ENCODE results near the gene CDK15. TPM values are rescaled to one million over a fixed set of nuclear protein-coding genes. Genes with fewer than 3 reads are reported as not detected.

The CDK15 gene
- total RNA-seq, 1 experiment from 2014 or later, result 4.8 TPM

DNA sequence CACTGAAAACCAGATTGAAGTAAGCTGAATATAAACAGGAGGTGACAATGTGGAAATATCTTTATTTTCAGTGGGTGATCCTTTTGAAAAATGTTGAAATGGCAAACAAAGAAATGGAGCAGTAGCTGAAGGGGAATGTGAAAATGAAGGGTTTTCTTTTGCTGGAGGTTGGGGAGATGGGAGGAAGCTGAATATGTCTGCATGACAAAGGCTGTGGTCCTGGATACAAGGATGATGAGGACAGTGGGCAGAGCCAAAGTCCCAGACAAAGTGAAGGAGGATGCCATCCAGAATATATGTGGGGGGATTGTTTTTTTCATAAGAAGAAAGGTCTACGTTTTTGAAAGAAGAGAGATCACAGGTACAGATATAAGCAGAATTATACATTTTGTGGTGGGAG, 32.3 kb upstream of the CDK15 start:
- peaks cover 47% of the 10 kb centered on the region for H3K4me1 ChIP-seq (ENCODE audit: control insufficient read depth, insufficient read depth, low read length)
- in situ Hi-C loops (cut with HindIII; ENCODE audit: low pct_unique_long_range_greater_than_20kb, low sequenced_read_pairs), result no loop called here
- no peak overlapping the region for H3K4me3 ChIP-seq (ENCODE audit: low read depth in 2 of 2, low read length in 2 of 2)
- ChIA-PET CTCF (no interaction called here), POLR2A (no interaction called here)
- BruUV-seq (replicated peaks), result no TSS peak
- ATAC-seq (no peak), DNase-seq (ENCODE audit: low read depth, low spot score) (no peak)
- TF ChIP-seq, protein P1, sequence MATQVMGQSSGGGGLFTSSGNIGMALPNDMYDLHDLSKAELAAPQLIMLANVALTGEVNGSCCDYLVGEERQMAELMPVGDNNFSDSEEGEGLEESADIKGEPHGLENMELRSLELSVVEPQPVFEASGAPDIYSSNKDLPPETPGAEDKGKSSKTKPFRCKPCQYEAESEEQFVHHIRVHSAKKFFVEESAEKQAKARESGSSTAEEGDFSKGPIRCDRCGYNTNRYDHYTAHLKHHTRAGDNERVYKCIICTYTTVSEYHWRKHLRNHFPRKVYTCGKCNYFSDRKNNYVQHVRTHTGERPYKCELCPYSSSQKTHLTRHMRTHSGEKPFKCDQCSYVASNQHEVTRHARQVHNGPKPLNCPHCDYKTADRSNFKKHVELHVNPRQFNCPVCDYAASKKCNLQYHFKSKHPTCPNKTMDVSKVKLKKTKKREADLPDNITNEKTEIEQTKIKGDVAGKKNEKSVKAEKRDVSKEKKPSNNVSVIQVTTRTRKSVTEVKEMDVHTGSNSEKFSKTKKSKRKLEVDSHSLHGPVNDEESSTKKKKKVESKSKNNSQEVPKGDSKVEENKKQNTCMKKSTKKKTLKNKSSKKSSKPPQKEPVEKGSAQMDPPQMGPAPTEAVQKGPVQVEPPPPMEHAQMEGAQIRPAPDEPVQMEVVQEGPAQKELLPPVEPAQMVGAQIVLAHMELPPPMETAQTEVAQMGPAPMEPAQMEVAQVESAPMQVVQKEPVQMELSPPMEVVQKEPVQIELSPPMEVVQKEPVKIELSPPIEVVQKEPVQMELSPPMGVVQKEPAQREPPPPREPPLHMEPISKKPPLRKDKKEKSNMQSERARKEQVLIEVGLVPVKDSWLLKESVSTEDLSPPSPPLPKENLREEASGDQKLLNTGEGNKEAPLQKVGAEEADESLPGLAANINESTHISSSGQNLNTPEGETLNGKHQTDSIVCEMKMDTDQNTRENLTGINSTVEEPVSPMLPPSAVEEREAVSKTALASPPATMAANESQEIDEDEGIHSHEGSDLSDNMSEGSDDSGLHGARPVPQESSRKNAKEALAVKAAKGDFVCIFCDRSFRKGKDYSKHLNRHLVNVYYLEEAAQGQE (IDR thresholded peaks at IDR 0.05; ENCODE audit: insufficient read depth in 1 of 2, low read depth in 2 of 2, low read length in 1 of 2), result no peak
- no peaks in the 10 kb centered on the region; the same call in 1 of the 2 replicates for H3K36me3 ChIP-seq (ENCODE audit: control insufficient read depth, insufficient read depth, low read length)
- no peaks in the 10 kb centered on the region for H3K9me3 ChIP-seq (ENCODE audit: control insufficient read depth, insufficient read depth, low read depth, low read length)
- intact Hi-C loops (cut with micrococcal nuclease; ENCODE audit: unreplicated experiment), result no loop called here
- H3K27ac ChIP-seq (ENCODE audit: low read length), result no peak overlapping the region
- H3K27me3 ChIP-seq (ENCODE audit: control insufficient read depth, insufficient read depth, low read length), result no peaks in the 10 kb centered on the region

DNA sequence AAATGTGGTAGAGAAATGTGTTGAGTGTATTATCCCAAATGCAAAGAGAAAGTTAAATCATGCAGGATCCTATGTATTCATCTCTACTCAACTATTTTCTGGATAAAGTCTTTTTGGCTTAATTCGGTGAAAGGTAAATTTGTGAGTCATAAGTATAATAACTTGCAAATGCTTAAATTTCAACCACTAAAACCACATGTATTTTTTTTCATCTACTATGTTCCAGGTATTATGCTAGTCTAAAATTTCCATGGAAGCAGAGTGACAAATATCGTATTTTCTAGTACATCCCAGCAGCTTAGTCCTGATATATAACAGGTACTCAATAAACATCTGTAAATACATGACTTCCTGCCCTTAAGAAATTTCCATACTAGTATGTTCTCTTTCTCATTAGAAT, 31.8 kb upstream of the CDK15 start:
- H3K4me1 ChIP-seq (ENCODE audit: control insufficient read depth, insufficient read depth, low read length), result peaks cover 44% of the 10 kb centered on the region
- no peaks in the 10 kb centered on the region for H3K27me3 ChIP-seq (ENCODE audit: control insufficient read depth, insufficient read depth, low read length)
- no peak overlapping the region for H3K4me3 ChIP-seq (ENCODE audit: low read depth in 2 of 2, low read length in 2 of 2)
- H3K36me3 ChIP-seq (ENCODE audit: control insufficient read depth, insufficient read depth, low read length), result no peaks in the 10 kb centered on the region; the same call in 1 of the 2 replicates
- intact Hi-C loops (cut with micrococcal nuclease; ENCODE audit: unreplicated experiment) (no loop called here), in situ Hi-C loops (cut with HindIII; ENCODE audit: low pct_unique_long_range_greater_than_20kb, low sequenced_read_pairs) (no loop called here)
- no peak overlapping the region for H3K27ac ChIP-seq (ENCODE audit: low read length)
- TF ChIP-seq, protein P1 (IDR thresholded peaks at IDR 0.05; ENCODE audit: insufficient read depth in 1 of 2, low read depth in 2 of 2, low read length in 1 of 2), result no peak
- TF ChIP-seq TCF7L2 (IDR thresholded peaks at IDR 0.05; ENCODE audit: low read depth, low read length) (no peak), SIN3A (IDR thresholded peaks at IDR 0.05; ENCODE audit: borderline replicate concordance, insufficient read depth, low read depth, low read length) (no peak), POLR2AphosphoS5 (IDR thresholded peaks at IDR 0.05; ENCODE audit: low read depth, low read length) (no peak)
- TF ChIP-seq, protein P2, sequence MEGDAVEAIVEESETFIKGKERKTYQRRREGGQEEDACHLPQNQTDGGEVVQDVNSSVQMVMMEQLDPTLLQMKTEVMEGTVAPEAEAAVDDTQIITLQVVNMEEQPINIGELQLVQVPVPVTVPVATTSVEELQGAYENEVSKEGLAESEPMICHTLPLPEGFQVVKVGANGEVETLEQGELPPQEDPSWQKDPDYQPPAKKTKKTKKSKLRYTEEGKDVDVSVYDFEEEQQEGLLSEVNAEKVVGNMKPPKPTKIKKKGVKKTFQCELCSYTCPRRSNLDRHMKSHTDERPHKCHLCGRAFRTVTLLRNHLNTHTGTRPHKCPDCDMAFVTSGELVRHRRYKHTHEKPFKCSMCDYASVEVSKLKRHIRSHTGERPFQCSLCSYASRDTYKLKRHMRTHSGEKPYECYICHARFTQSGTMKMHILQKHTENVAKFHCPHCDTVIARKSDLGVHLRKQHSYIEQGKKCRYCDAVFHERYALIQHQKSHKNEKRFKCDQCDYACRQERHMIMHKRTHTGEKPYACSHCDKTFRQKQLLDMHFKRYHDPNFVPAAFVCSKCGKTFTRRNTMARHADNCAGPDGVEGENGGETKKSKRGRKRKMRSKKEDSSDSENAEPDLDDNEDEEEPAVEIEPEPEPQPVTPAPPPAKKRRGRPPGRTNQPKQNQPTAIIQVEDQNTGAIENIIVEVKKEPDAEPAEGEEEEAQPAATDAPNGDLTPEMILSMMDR (IDR thresholded peaks at IDR 0.05), result no peak
- CTCF ChIA-PET, result no interaction called here
- BruUV-seq (replicated peaks), result no TSS peak
- POLR2A ChIA-PET, result no interaction called here
- no peaks in the 10 kb centered on the region for H3K9me3 ChIP-seq (ENCODE audit: control insufficient read depth, insufficient read depth, low read depth, low read length)
- DNase-seq (ENCODE audit: low read depth, low spot score), result no peak
- ATAC-seq, result no peak

All from Panc1 (cell line).